ENCODE measurements around the gene TTYH3. TPM values are rescaled to one million over a fixed set of nuclear protein-coding genes. Genes with fewer than 3 reads are reported as not detected.

The TTYH3 gene
- total and polyA plus RNA-seq, 2 of the 8 experiments (the other 6 are each of a cell fraction or from before 2014, with no cell fraction given), result 66.2 to 169 TPM

DNA sequence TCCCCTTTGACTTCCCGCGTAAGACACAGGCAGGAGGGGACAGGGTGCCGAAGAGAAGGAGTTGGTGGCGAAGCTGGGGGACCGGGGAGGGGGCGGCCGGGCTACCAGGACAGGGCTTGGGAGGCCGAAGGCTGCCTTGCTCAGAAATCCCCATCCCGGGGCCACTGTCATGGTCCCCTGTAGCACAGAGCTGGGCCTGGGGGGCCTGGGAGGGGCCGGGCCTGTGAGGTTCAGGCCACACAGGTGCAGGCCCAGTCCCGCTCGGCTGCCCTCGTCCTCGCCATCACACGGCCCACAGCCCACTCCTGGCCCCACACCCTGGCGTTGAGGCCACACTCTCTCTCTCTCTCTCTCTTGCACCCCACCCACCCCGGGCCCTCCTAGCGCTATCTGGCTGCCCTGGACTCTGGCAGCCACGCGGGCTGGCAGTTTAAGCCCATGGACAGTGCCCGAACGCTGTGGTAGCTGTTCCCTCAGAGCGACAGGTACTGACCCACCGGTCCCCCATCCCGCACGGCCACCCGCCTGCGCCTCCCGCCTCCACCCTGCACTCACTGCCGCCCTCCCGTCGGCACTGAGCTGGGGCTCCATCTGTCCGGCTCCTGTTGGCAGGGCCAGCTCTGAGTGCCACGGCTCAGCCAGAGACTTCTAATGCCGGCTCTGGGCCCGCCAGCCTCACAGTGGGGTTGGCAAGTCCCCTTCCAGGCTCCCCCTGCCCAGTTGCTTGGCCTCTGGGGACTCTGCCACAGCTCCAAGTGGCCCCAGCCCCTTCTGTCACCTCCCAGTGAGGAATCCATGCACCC, 28.0 kb downstream of the TTYH3 start:
- DNase-seq (ENCODE audit: low read depth in 1 of 2, low spot score in 2 of 2), result no peak
- WGBS, 2 experiments (ENCODE audit: extremely low coverage in 1 of 2, insufficient coverage in 1 of 2, insufficient read length in 1 of 2, insufficient replicate concordance in 2 of 2, low coverage in 1 of 2, low lambda C conversion rate in 2 of 2, missing lambda C conversion rate in 1 of 2), result 95% methylated on average over 25 of the region's 36 CpGs; no CpG with 5 or more reads in 1 of the 2 experiments
- no peak overlapping the region for H2BK5ac ChIP-seq (ENCODE audit: low read depth, low read length)

More for the DNA sequence above, 28.0 kb downstream of the TTYH3 start:
- Histone ChIP-seq H3K9ac (replicated peaks in 1 of 4; ENCODE audit: extremely low read depth in 1 of 4, low read depth in 3 of 4, low read length in 3 of 4) (no peak overlapping the region), H3K14ac (ENCODE audit: insufficient read length) (no peak overlapping the region), H3K79me1 (ENCODE audit: low read depth, low read length) (peaks cover 3% of the 10 kb centered on the region; the same call in 1 of the 2 replicates), H4K20me1 (replicated peaks in 1 of 2; ENCODE audit: control insufficient read depth in 1 of 2, insufficient read depth in 2 of 2, low read length in 2 of 2) (peaks cover 0 to 22% of the 10 kb centered on the region in 2 experiments), H2BK12ac (ENCODE audit: low read depth, low read length) (no peak overlapping the region), H3K79me2 (ENCODE audit: control insufficient read depth in 1 of 2, insufficient read depth in 2 of 2, low read length in 2 of 2) (no peaks in the 10 kb centered on the region), H2BK120ac (replicated peaks; ENCODE audit: low read depth, low read length) (no peak overlapping the region), H2AK5ac (ENCODE audit: low read depth, low read length) (no peak overlapping the region), H3K18ac (ENCODE audit: extremely low read depth, low read length) (no peak overlapping the region), H3K27me3 (replicated peaks in 1 of 4; ENCODE audit: control insufficient read depth in 3 of 4, extremely low read depth in 1 of 4, insufficient read depth in 3 of 4, low read length in 3 of 4) (no peaks in the 10 kb centered on the region; a peak in 2 of 7 replicates), H2BK20ac (ENCODE audit: low read length) (no peak overlapping the region), H3K4me2 (ENCODE audit: insufficient read depth in 1 of 2, low read depth in 2 of 2, low read length in 2 of 2) (no peak overlapping the region), H4K5ac (ENCODE audit: insufficient read length, low read depth, low read length) (no peak overlapping the region), H3K23me2 (ENCODE audit: low read depth, low read length) (peaks cover 5% of the 10 kb centered on the region; the same call in 1 of the 2 replicates), H3K9me3 (ENCODE audit: insufficient read depth in 2 of 2, low read depth in 1 of 2, low read length in 1 of 2) (no peaks in the 10 kb centered on the region), H3K36me3 (ENCODE audit: control insufficient read depth in 2 of 4, insufficient read depth in 4 of 4, low read length in 3 of 4) (peaks cover 8 to 38% (median 16%) of the 10 kb centered on the region in 4 experiments; a peak in 7 of 8 replicates), H3K23ac (ENCODE audit: insufficient read length) (no peak overlapping the region), H3K56ac (replicated peaks; ENCODE audit: insufficient read length, low read depth, low read length) (no peak overlapping the region), H2BK15ac (ENCODE audit: low read length) (no peak overlapping the region), H4K8ac (ENCODE audit: extremely low read depth, insufficient read depth, low read length) (no peak overlapping the region; the same call in 1 of the 2 replicates), H4K91ac (replicated peaks; ENCODE audit: insufficient read length, low read length) (no peak overlapping the region), H3K4me1 (replicated peaks in 1 of 4; ENCODE audit: control insufficient read depth in 3 of 4, insufficient read depth in 4 of 4, low read length in 3 of 4) (peaks cover 0 to 4% (median under 1%) of the 10 kb centered on the region in 4 experiments; a peak in 2 of 7 replicates), H2AFZ (ENCODE audit: low read length) (no peak overlapping the region), H3K27ac (ENCODE audit: low read depth, low read length) (no peak overlapping the region), H3K4ac (replicated peaks; ENCODE audit: insufficient read length, low read depth, low read length) (no peak overlapping the region), H3K4me3 (ENCODE audit: extremely low read depth in 1 of 4, insufficient read depth in 2 of 4, low read depth in 3 of 4, low read length in 4 of 4) (no peak overlapping the region)
- CTCF ChIA-PET (ENCODE audit: partially characterized antibody), result interaction anchor here (0.7 to 4.0 kb wide), 25 partner anchors 9 to 236 kb away, joined by 3 to 27 read pairs (median 5); no protein-coding TSS in a partner anchor
- no peak for FAIRE-seq
- no peak for TF ChIP-seq PHF8 (conservative IDR thresholded peaks at IDR 0.05; ENCODE audit: low read depth, low read length)
- POLR2A ChIA-PET (ENCODE audit: partially characterized antibody), result interaction anchor here (0.7 to 5.1 kb wide), 9 partner anchors 9 to 207 kb away, joined by 3 to 20 read pairs (median 4); partner anchors contain the start of gene TTYH3

All from H1 (cell line).